ENCODE results near the gene METAP2. TPM values are rescaled to one million over a fixed set of nuclear protein-coding genes. Genes with fewer than 3 reads are reported as not detected.

METAP2 gene
- polyA plus RNA-seq, 1 of the 3 experiments (the other 2 are of a cell fraction) = 35.8 TPM

DNA sequence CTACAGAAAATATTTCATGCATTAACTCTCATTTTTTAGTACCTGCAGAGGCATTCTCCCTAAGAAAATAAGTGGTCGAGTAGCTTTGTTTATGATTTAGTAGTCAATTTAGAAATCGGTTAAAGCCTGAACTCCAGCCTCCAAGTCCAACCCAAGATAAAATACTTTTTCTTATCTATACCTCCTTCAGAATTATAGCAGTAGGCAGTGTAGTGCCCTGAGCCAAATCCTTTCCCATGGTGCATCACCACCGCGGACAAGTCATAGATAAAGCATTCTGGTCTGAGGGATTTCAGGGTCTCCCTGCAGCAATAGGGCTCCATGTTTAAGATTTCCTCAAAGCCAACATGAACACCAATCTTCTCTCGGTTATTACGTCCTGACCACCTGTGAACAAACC is 46.9 kb downstream of the METAP2 start:
- Histone ChIP-seq H3K27me3 (ENCODE audit: insufficient read depth) (no peaks in the 10 kb centered on the region), H3K36me3 (replicated peaks in 1 of 2; ENCODE audit: control insufficient read depth in 1 of 2, insufficient read depth in 2 of 2, low read length in 1 of 2) (peaks cover 7 to 9% of the 10 kb centered on the region in 2 experiments), H3K9ac (no peak overlapping the region), H3K9me3 (no peaks in the 10 kb centered on the region), H3K4me2 (no peak overlapping the region), H3K4me1 (ENCODE audit: control insufficient read depth in 1 of 2, insufficient read depth in 2 of 2, low read depth in 1 of 2, low read length in 1 of 2) (no peaks in the 10 kb centered on the region), H2AFZ (ENCODE audit: low read depth) (no peak overlapping the region), H3K27ac (ENCODE audit: low read depth in 2 of 2, low read length in 1 of 2) (no peak overlapping the region), H4K20me1 (ENCODE audit: insufficient read depth) (no peaks in the 10 kb centered on the region), H3F3A (replicated peaks; ENCODE audit: insufficient read depth) (peaks cover 9% of the 10 kb centered on the region), H3K79me2 (ENCODE audit: insufficient read depth) (no peaks in the 10 kb centered on the region), H3K9me2 (no peaks in the 10 kb centered on the region), H3K4me3 (ENCODE audit: low read depth in 2 of 2, low read length in 1 of 2) (no peak overlapping the region)
- ChIA-PET CTCF (interaction anchor here (0.6 kb wide), 1 partner anchor 445 kb away, joined by 3 read pairs; no protein-coding TSS in a partner anchor), POLR2A (no interaction called here)
- DNase-seq = no peak
- TF ChIP-seq ELF1 (IDR thresholded peaks at IDR 0.05) = no peak
- no peak for TF ChIP-seq SIN3A (IDR thresholded peaks at IDR 0.05; ENCODE audit: borderline replicate concordance, low read depth, low read length)
- TF ChIP-seq EP300 (IDR thresholded peaks at IDR 0.05; ENCODE audit: borderline replicate concordance in 1 of 2, low read depth in 1 of 2, low read length in 1 of 2) = no peak
- TF ChIP-seq NFIC (IDR thresholded peaks at IDR 0.05; ENCODE audit: borderline replicate concordance) = no peak
- TF ChIP-seq RAD21 (IDR thresholded peaks at IDR 0.05; ENCODE audit: low read length) = no peak
- no peak for TF ChIP-seq GABPA (IDR thresholded peaks at IDR 0.05; ENCODE audit: low read depth)
- TF ChIP-seq GATA2 (CRISPR knock-in tag; IDR thresholded peaks at IDR 0.05) = no peak
- TF ChIP-seq, protein P1, sequence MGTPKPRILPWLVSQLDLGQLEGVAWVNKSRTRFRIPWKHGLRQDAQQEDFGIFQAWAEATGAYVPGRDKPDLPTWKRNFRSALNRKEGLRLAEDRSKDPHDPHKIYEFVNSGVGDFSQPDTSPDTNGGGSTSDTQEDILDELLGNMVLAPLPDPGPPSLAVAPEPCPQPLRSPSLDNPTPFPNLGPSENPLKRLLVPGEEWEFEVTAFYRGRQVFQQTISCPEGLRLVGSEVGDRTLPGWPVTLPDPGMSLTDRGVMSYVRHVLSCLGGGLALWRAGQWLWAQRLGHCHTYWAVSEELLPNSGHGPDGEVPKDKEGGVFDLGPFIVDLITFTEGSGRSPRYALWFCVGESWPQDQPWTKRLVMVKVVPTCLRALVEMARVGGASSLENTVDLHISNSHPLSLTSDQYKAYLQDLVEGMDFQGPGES (IDR thresholded peaks at IDR 0.05; ENCODE audit: low read depth, low read length) = no peak
- WGBS (ENCODE audit: low lambda C conversion rate) = 94% methylated on average over 6 of the region's 6 CpGs

DNA sequence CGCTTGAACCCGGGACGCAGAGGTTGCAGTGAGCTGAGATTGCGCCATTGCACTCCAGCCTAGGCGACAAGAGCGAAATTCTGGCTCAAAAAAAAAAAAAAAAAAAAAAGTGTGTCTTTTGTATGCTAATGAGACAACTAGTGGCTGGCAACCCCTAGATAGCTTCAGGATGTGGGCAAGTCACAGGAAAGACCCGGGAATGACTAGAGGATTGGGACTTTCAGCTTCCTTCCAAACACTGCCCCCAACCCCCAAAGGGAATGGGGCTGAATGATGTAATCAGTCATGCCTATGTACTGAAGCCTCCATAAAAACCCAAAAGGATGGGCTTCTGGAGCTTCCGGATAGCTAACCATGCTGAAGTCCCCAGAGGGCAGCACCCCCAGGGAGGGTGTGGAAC is 48.7 kb downstream of the METAP2 start:
- H3K36me3 ChIP-seq (replicated peaks in 1 of 2; ENCODE audit: control insufficient read depth in 1 of 2, insufficient read depth in 2 of 2, low read length in 1 of 2) = no peaks in the 10 kb centered on the region
- no peak overlapping the region for H2AFZ ChIP-seq (ENCODE audit: low read depth)
- no peaks in the 10 kb centered on the region for H4K20me1 ChIP-seq (ENCODE audit: insufficient read depth)
- 90% methylated on average over 8 of the region's 8 CpGs for WGBS (ENCODE audit: low lambda C conversion rate)
- POLR2A ChIA-PET = interaction anchor here (1.2 kb wide), 1 partner anchor 49 kb away, joined by 3 read pairs; no protein-coding TSS in a partner anchor
- no peaks in the 10 kb centered on the region for H3F3A ChIP-seq (replicated peaks; ENCODE audit: insufficient read depth)
- no peak overlapping the region for H3K4me2 ChIP-seq
- no peak overlapping the region for H3K27ac ChIP-seq (ENCODE audit: low read depth in 2 of 2, low read length in 1 of 2)
- H3K9ac ChIP-seq = no peak overlapping the region
- H3K9me2 ChIP-seq = no peaks in the 10 kb centered on the region
- CTCF ChIA-PET = interaction anchor here (0.9 to 2.2 kb wide), 2 partner anchors 12 to 14 kb away, joined by 3 to 6 read pairs; no protein-coding TSS in a partner anchor
- DNase-seq = no peak
- no peak for TF ChIP-seq RCOR1 (IDR thresholded peaks at IDR 0.05; ENCODE audit: low read length)
- no peak for TF ChIP-seq FOSL2 (IDR thresholded peaks at IDR 0.05; ENCODE audit: borderline replicate concordance, low read depth)
- TF ChIP-seq, protein P2, sequence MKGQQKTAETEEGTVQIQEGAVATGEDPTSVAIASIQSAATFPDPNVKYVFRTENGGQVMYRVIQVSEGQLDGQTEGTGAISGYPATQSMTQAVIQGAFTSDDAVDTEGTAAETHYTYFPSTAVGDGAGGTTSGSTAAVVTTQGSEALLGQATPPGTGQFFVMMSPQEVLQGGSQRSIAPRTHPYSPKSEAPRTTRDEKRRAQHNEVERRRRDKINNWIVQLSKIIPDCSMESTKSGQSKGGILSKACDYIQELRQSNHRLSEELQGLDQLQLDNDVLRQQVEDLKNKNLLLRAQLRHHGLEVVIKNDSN (IDR thresholded peaks at IDR 0.05; ENCODE audit: borderline replicate concordance, low read depth) = no peak
- no peak for TF ChIP-seq TAF1 (IDR thresholded peaks at IDR 0.05; ENCODE audit: borderline replicate concordance, low read depth, low read length)
- no peak for TF ChIP-seq NFIC (IDR thresholded peaks at IDR 0.05; ENCODE audit: borderline replicate concordance)
- TF ChIP-seq, protein P3, sequence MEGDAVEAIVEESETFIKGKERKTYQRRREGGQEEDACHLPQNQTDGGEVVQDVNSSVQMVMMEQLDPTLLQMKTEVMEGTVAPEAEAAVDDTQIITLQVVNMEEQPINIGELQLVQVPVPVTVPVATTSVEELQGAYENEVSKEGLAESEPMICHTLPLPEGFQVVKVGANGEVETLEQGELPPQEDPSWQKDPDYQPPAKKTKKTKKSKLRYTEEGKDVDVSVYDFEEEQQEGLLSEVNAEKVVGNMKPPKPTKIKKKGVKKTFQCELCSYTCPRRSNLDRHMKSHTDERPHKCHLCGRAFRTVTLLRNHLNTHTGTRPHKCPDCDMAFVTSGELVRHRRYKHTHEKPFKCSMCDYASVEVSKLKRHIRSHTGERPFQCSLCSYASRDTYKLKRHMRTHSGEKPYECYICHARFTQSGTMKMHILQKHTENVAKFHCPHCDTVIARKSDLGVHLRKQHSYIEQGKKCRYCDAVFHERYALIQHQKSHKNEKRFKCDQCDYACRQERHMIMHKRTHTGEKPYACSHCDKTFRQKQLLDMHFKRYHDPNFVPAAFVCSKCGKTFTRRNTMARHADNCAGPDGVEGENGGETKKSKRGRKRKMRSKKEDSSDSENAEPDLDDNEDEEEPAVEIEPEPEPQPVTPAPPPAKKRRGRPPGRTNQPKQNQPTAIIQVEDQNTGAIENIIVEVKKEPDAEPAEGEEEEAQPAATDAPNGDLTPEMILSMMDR (IDR thresholded peaks at IDR 0.05) = no peak
- TF ChIP-seq YY1 (IDR thresholded peaks at IDR 0.05; ENCODE audit: low read depth) = no peak
- no peak for TF ChIP-seq SIN3A (IDR thresholded peaks at IDR 0.05; ENCODE audit: borderline replicate concordance, low read depth, low read length)
- no peak for TF ChIP-seq TCF12 (IDR thresholded peaks at IDR 0.05)
- TF ChIP-seq NRF1 (IDR thresholded peaks at IDR 0.05; ENCODE audit: low read depth, low read length) = no peak
- TF ChIP-seq EZH2phosphoT487 (IDR thresholded peaks at IDR 0.05; ENCODE audit: borderline replicate concordance, low read depth) = no peak
- no peak for TF ChIP-seq RAD21 (IDR thresholded peaks at IDR 0.05; ENCODE audit: low read length)
- TF ChIP-seq FOXJ3 (CRISPR knock-in tag; IDR thresholded peaks at IDR 0.05) = no peak
- TF ChIP-seq, protein P4, sequence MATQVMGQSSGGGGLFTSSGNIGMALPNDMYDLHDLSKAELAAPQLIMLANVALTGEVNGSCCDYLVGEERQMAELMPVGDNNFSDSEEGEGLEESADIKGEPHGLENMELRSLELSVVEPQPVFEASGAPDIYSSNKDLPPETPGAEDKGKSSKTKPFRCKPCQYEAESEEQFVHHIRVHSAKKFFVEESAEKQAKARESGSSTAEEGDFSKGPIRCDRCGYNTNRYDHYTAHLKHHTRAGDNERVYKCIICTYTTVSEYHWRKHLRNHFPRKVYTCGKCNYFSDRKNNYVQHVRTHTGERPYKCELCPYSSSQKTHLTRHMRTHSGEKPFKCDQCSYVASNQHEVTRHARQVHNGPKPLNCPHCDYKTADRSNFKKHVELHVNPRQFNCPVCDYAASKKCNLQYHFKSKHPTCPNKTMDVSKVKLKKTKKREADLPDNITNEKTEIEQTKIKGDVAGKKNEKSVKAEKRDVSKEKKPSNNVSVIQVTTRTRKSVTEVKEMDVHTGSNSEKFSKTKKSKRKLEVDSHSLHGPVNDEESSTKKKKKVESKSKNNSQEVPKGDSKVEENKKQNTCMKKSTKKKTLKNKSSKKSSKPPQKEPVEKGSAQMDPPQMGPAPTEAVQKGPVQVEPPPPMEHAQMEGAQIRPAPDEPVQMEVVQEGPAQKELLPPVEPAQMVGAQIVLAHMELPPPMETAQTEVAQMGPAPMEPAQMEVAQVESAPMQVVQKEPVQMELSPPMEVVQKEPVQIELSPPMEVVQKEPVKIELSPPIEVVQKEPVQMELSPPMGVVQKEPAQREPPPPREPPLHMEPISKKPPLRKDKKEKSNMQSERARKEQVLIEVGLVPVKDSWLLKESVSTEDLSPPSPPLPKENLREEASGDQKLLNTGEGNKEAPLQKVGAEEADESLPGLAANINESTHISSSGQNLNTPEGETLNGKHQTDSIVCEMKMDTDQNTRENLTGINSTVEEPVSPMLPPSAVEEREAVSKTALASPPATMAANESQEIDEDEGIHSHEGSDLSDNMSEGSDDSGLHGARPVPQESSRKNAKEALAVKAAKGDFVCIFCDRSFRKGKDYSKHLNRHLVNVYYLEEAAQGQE (IDR thresholded peaks at IDR 0.05; ENCODE audit: low read depth, low read length) = no peak
- no peaks in the 10 kb centered on the region for H3K4me1 ChIP-seq (ENCODE audit: control insufficient read depth in 1 of 2, insufficient read depth in 2 of 2, low read depth in 1 of 2, low read length in 1 of 2)
- no peaks in the 10 kb centered on the region for H3K79me2 ChIP-seq (ENCODE audit: insufficient read depth)
- H3K27me3 ChIP-seq (ENCODE audit: insufficient read depth) = no peaks in the 10 kb centered on the region
- no peak overlapping the region for H3K4me3 ChIP-seq (ENCODE audit: low read depth in 2 of 2, low read length in 1 of 2)
- no peaks in the 10 kb centered on the region for H3K9me3 ChIP-seq

Measured in SK-N-SH (cell line).